Stromal cell of bone marrow (primary cell): Measurements from ENCODE around the gene COL24A1.

Experiments
- DNase-seq: peaks from one replicate; pipeline ENCODE4 v3.0.0-alpha.2; 2012; ENCODE audit warnings: low read depth

COL24A1 gene

GRCh38 chr1:86156566-86157455, at the start of gene COL24A1:
Gene COL24A1 (minus strand): TSS chr1:86156772. CDS start chr1:86156396, 376 bp downstream.
- DNase-seq: no peak

- no peak for DNase-seq
These were observed 49.2 kb upstream of the COL24A1 start for GRCh38 chr1:86205741-86206140.

GRCh38 chr1:86202552-86203340, 46.2 kb upstream of the COL24A1 start:
- DNase-seq: no peak

GRCh38 chr1:86201311-86201710, 44.7 kb upstream of the COL24A1 start:
- DNase-seq: no peak

GRCh38 chr1:86200901-86201300, 44.3 kb upstream of the COL24A1 start:
- DNase-seq: no peak

- DNase-seq: no peak
These were observed 40.8 kb upstream of the COL24A1 start for GRCh38 chr1:86197206-86197855.

GRCh38 chr1:86195281-86195680, 38.7 kb upstream of the COL24A1 start:
- DNase-seq: no peak

- no peak for DNase-seq
These were observed 38.0 kb upstream of the COL24A1 start for GRCh38 chr1:86194491-86195034.

GRCh38 chr1:86192417-86192816, 35.8 kb upstream of the COL24A1 start:
- no peak for DNase-seq

- DNase-seq: no peak
These were observed 35.4 kb upstream of the COL24A1 start for GRCh38 chr1:86191958-86192357.

GRCh38 chr1:86190873-86191272, 34.3 kb upstream of the COL24A1 start:
- DNase-seq: no peak

GRCh38 chr1:86184426-86184825, 27.9 kb upstream of the COL24A1 start:
- DNase-seq: no peak

GRCh38 chr1:86183810-86184209, 27.2 kb upstream of the COL24A1 start:
- no peak for DNase-seq

- no peak for DNase-seq
These were observed 19.7 kb upstream of the COL24A1 start for GRCh38 chr1:86176226-86176625.

- DNase-seq: no peak
These were observed 19.2 kb upstream of the COL24A1 start for GRCh38 chr1:86175756-86176155.

GRCh38 chr1:86169625-86170024, 13.1 kb upstream of the COL24A1 start:
- no peak for DNase-seq

GRCh38 chr1:86159800-86160199, 3.2 kb upstream of the COL24A1 start:
- no peak for DNase-seq

- no peak for DNase-seq
These were observed 586 bp downstream of the COL24A1 start for GRCh38 chr1:86155807-86156565.

- no peak for DNase-seq
These were observed 1.3 kb downstream of the COL24A1 start for GRCh38 chr1:86155051-86155806.

GRCh38 chr1:86154571-86155050, 2.0 kb downstream of the COL24A1 start:
- no peak for DNase-seq

- DNase-seq: no peak
These were observed 2.7 kb downstream of the COL24A1 start for GRCh38 chr1:86153836-86154235.
